GM19467 (cell line): ENCODE results near the gene FARS2.

ENCODE experiments used
- ATAC-seq: cut with Tn5 transposase; IDR thresholded peaks from one replicate; pipeline ENCODE4 v1.9.1; 2021; ENCODE audit warnings: mild to moderate bottlenecking, moderate library complexity; ENCODE audit not compliant: unreplicated experiment

Gene FARS2

DNA sequence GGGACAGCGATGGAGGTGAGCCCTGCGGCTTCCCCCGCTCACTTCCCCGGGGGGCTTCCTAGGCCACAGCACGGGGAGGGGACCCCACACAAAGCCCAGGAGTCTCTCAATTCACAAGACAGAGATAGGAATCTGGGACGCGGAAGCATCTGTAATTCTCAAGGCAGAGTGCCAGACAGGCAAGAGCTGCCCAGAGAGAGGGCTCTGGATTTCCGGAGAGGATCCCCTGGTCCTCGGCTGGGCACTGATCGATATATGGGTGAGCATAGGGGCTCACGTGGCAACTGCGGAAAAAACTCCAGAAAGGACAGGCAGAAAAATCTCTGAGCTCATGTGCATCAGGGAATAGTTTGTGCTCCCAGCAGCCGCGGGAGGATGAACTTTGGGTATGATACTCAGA is 449.2 kb downstream of the FARS2 start:
- ATAC-seq: no peak

DNA sequence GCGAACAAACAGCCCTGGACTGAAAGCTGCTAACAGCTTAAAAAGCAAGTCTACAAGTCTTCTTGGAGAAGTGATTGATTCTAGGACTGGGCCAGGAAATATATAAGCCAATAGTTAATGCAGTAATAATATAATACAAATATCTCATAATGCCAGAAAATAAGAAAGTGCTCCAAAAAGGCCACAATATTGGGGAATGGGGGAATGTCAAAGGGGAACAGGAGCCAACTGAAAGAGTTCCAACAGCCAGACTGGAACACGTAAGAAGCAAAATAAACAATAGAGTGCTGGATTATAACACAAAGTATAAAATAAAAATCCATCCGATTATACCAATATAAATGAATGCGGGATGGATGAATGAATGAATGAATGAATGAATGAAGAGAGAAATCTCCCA is 449.6 kb downstream of the FARS2 start:
- no peak for ATAC-seq

DNA sequence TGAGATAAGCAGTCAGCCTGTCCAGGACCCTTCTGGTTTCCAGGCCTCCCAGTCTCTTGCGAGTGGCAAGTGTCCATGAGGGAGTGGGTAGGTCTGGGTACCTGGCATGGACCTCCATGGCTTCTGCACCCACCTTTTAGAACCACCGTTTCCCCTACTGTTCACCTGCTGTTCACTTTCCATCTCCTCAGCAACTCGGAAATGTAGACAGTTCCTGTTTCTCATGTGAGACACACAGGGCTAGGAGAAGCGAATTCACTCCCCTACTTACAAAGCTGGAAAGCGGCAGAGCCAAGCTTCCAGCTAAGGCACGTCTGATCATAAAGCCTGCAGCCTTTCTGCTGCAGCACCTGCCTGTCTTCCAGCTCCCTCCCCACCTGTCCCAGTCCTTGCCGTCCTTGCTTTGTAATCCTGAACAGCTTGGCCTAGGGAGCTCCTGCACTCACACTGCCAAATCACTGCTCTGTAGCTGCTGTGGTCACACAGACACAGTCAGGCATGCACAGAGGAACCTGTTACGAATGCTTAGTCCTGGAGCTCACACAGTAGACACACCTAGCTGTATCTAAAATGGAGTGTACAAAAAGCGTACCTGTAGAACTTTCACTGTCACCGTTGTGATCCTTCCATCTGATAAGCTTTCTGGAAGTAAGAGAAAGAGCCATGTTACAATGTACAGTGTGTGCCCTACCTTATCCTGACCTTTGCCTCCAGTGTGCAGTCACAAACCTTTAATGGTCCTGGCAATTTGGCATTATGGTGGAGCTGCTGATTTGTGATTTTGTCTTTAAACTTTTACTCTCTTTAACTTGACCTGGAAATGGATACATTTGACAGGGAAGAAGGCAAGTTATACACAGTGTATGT is 451.3 kb downstream of the FARS2 start:
- no peak for ATAC-seq

DNA sequence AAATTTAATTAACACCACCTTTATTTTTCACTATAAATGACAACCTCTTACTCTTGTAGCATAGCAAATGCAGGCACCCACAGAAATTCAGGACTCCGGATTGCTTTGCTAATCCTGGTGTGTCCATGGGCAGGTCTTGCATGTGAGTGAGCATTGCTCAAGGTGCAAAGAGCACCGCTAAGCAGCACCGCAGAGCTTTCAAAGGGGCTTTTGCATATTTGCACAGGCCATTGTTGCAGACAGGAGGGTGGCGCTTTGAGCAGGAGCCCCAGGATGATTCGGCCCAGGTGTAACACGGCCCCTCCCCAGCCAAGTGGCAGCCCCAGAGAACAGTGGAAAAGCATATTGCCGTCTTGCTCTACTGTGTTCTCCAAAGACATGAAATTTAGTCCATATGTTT is 452.2 kb downstream of the FARS2 start:
- no peak for ATAC-seq

DNA sequence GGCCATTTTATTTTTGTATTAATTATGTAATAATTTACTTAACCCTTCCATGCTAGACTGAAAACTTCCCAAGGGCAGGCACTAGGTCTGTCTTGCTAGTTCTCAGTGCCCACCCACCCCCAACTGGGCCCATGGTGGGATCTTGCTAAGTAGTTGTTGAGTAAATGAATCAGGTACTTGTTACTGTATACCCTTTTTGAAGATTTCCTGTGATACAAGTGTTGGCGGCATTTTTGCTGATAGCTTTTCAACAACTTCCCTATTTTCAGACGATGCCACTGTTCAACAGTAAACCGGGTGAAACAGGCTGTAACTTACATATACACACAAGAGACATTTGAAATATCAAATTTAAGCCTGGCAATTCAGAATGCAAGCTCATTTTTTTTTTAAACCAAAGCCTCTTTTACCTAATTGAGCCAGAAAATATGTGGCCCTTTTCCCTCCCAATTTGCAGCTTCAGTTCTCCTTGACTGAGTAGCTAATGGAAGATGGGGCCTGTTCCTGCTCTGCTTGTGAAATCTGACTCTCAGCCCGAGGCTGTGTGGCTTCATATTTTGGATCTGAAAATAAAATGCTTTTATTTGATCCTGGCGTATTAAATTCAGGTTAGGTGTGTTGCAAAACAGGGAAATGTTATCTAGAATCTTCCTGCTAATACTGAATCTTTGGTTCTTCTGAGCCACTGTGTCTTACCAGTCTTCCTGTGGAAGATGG is 457.1 kb downstream of the FARS2 start:
- ATAC-seq: no peak

DNA sequence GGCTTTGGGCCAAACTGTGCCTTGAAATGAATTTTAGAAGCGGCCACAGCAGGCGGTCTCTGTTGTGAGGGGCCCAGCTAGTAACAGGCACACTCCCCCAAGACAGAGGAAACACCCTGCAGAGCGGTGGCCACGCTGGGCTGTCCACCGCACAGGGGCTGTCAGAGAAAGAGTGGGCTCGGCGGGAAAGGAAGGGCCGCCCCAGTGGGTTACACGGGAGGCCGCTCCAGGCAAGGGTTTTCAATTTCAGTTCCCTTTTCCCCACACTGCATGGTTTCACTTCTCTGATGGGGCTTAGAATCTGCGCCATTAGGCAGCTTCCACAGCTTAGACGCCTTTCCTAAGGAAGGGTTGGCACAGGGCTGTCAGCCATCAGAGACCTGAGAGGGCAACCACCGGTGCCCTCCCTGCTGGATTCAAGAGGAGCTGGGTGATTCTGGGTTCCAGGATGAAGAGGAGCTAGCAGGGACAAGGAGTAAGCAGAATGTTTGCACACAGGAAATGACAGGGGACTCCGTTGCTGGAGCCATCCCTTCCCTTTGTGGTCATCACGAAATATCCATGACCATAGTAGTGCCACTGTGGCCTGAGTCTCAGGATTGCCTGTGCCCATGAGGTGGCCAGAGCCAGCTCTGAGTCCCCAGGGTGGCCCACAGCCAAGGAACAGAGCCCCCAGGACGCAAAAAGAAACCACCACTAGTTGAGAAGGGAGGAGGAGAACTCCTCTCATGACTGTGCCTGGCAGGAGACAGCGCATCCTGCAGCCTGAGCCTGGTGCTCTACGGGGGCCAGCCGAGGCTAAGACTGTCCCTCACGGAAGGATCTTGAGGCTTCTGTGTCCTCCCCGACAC is 462.8 kb downstream of the FARS2 start:
- ATAC-seq: peak; percentile 94

DNA sequence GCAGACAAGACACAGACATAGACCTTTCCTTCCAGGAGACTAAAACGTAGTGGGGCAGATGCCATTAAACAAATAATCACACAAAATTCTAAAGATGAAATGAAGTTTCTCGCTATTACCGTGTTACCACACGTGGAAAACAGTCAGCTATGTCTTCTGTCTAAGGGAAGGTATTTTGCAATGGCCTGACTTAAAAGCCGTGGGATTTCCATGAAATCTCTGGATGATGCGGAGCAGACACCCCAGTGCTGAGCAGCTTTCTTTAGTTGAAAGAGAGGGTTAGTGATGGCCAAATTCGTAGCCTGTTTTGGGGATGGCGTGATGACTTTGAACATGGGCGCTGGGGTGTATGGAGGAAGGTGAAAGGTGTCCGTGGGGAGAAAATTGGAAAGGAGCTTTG is 463.6 kb downstream of the FARS2 start:
- no peak for ATAC-seq

DNA sequence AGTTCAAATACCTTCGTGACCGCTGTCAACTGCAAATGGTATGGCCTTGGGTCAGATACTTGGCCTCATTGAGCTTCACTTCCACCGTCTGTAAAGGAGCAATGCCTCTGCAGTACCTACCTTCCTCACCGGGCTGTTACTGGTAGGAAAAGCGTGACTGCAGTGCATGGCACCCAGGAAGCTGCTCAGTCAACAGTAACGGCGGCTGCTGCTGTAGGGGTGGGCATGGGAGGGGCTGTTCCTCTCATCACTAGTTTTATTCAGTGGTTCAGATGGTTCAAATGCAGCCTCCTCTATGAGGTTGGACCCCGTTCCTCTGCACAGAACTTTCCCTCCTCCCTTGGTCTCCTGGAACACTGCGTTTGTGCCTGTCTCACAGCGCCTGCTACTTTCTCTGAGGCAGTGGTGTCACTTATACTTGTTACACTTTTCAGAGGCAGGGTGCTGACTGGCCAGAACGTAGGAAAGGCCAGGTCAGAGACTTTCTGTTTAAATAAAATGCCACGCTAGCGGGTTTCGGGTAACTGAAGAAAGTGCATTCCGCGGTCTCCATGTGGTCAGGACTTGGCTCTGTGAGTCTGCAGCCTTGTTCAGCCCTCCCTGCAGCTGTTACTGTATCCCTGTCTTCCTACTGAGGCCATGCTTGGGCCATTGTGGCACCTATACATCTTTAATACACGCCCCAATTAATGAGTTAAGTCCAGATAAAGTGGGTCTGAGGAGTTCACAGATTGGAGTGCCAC is 465.8 kb downstream of the FARS2 start:
- no peak for ATAC-seq

DNA sequence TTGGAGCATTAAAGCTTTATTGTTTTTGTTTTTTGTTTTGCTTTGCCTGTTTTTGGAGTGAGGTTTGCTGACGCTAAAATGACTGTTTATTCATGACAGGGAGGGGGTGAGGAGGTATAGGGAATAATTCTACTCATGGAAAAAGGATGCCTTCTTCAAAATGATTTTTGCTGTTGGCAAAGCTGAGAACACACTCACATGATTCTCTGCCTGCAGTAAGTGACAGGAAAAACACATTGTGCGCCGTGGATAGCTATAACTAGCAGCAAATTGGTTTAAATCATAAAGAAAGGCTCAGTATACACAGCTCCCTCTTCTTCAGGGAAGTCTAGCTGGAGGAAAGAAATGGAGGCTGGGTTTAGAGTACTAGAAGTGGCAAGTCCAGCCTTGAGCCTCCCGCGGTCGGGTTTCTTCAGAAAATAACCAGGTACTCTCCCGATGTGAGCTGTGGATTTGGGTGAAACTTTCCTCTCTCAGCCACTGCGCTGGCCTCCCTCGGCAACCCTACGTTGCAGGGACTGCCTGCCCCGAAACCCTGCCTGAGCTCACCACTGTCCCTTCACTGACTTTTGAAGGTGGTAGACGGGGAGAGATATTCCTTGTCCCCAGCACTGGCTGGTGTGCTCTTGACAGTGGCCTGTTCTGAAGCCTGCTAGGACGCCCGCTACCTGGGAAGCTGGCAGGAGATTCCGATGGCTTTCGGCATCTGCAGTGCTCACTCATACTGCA is 467.2 kb downstream of the FARS2 start:
- no peak for ATAC-seq

DNA sequence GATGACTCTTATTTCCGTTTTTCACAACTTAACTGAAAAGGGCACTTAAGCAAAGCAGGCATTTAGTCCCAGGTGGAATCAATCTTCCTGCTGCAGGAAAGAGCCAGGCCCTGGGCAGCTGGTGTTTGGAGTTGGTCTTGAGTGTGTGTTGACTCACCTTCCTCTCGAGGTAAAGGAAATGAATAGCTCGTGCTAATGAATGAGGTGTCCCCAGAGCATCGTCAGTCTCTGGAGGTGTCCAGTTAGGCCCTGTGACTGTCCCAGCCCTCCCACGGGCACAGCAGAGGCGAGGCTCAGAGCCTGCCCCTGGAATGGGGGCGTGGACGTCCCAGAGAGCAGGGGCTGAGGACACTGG is 467.7 kb downstream of the FARS2 start:
- ATAC-seq: no peak

DNA sequence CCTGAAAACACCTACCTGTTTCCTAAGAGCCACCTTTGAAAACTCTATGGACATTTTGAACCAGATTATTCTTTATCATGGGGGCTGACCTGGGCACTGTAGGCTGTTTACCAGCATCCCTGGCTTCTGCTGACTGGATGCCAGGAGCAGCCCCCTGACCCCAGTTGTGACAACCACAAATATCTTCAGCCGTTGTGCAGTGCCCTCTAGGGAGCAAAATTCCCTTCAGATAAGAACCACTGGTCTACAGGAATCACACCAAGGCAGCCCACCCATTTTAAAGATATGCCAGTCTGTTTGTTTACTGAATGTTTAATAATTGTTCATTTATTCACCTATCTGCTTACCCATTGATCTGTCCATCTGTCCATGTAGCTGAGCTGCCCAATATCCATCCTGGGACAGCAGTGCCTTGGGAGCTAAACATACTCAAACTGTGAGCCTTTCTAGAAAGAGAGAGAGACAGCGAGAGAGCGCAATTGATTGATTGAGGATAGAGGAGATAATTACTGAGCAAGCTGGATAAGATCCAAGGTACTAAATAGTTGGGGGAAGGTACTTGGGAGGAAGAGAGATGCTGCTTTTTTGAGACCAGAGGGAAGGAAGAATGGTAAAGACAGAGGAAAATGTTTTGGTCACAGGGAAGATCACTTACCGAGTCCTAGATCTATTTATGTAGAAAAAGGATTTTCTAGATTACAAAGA is 468.7 kb downstream of the FARS2 start:
- no peak for ATAC-seq

DNA sequence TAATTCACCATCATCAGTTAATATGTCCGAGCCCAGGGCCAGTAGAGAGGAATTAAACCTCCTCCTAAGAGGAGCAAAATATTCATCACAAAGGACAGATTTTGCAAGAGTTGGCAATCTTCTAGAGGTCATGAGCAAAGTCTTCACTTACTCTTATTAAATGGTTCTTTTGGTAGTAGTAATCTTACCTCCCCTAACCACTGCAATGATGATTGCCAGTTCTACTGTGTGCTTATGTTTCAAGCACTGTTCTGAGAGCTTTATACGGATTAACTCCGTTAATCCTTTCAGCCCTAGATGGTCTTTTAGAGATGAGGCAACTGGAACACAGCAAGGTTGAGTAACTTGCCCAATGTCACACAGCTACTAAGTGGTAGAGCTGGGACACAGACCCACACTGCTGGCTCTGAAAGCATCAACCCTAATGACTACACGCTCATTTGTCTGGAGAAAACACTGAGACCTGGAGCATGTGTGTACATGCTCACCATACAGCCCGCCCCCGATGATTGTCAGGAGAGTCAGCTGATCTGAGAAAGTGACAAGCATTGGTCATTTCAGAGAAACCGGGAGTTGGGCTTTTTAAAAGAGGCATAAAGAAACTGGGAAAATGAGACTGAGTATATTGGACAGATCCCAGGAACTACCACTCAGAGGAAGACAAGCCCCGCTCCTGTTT is 469.4 kb downstream of the FARS2 start:
- ATAC-seq: no peak

DNA sequence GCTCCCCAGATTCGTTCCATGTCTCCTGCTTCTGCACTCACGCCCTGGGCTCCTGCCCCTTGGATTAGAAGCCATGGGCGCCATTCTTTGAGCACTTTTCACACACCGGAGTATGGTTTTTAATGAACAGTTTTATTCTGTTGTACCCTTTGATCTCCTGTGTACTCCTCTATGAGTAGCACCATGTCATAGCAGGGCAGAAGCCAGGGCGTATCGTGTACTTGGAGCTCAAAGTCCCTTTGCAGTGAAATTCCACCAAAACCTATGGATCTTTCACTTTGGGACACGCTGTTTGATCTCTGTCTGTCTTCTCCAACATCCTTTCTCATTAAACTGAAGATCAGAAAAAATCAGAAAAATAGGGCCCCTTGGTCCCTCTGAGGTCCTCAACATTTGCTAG is 470.1 kb downstream of the FARS2 start:
- ATAC-seq: no peak

DNA sequence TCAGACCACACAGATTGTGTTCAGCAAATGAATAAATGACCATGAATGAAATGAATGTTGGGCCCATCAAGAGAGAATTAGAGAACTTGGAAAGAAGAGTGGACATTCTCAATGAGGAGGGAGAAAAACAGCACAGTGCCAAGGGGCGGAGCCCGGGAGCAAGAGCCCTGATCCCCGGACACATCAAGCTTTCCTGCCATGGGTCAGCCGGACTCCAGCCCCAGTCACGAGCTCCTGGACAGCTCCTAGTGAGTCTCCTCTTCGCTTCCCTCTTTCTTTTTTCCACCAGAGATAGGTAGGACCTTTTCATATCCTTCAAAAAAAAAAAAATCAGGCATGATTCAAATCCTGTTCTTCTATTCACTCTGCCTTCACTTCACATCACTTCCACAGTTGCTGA is 471.2 kb downstream of the FARS2 start:
- ATAC-seq: no peak

DNA sequence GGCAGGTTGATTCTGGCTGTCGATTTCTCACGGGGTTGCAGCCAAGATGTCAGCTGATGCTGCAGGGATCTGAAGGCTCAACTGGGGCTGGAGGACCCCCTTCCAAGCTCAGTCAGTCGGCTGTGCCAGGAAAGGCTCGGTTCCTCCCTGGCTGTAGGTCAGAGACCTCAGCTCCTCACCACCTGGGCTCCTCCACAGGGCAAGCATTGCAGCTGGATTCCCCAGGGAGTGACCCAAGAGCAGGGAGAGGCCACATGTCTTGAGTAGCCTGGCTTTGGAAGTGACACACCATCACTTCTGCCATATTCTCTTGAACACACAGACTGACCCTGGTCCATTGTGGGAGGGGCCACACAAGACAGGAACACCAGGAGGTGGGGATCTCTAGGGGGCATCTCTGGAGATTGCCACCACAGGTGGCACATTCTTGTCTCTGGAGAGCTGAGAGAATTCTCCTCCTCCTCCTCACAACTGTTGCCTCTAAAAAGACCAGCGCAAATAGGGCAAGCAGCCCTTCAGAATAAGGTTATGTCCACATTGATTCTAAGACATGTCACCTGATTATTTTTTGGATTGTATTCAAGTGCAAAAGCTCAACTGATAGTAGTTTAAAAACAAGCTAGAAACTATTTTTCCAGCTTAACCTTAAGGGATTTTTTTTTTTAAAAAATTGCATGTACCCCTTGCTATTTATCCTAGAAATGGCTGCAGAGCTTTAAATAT is 474.9 kb downstream of the FARS2 start:
- ATAC-seq: no peak

DNA sequence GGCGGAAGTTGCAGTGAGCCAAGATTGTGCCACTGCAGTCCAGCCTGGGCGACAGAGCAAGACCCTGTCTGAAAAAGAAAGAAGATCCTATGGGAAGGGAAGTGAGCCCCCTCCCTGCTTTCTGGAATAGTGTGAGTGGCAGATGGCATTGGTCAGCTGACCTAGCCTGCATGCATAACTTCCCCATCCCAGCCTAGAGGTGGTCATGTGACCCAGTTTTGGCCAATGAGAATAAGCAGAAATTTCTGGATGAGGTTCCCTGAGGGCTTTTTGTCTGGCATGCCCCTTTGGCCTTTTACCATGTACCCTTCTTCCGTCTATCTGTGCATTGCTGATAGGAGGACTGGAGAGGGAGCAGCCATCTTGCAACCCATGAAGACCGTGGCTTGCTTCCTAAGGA is 476.1 kb downstream of the FARS2 start:
- no peak for ATAC-seq

DNA sequence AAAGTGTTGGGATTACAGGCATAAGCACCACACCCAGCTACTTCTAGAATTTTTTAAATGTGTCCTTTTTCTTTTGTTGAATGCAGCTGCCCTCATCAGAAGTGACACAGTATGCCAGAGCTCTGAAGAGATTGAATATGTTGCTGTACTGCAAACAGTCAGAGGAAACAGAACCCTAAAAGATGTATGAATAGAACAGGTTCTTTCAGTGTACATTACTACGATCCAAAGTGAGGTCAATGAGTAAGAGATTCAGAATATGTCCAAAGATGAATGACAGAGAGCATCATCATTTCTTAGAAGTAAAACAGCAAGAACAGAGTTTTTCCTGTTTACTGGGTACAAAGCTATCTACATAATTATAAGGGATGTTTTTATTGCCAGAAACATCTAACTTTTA is 476.9 kb downstream of the FARS2 start:
- ATAC-seq: no peak

DNA sequence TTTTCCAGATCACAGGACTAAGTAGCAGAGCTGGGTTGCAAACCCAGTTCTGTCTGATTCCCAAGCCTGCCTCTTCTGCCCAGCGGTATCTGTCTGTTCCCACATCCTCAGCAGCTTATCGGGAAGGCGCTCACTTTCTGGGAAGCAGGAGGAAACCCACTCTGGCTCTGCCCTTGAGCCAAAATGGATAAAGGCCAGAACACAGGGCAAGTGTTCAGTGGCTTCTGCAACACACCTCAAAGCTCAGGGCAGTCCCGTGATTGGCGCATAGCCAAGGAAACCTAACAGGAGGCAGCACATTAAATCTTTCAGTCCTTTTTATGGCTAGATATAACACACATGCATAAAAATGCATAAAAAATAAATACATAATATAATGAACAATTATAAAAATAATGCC is 483.2 kb downstream of the FARS2 start:
- no peak for ATAC-seq
